Endothelial cell of umbilical vein (primary cell): ENCODE measurements around the gene ZMIZ1. TPM values are rescaled to one million over a fixed set of nuclear protein-coding genes. Genes with fewer than 3 reads are reported as not detected.

Source experiments
- BruUV-seq: library from RNA; stranded (reverse); fragments of 400-500 nt; replicated peaks from 2 replicates; lab custom pipeline; 2021; lab: Mats Ljungman, UMichigan
- CTCF ChIA-PET: fragments of 300-600, 350-600 bp; sonication (Branson Sonifier 250); formaldehyde crosslinking; loops from one replicate; lab custom pipeline; 2021; ENCODE audit warnings: antibody characterized with exemption, inconsistent platforms; lab: Charles Lee
- POLR2A ChIA-PET: fragments of 300-600, 350-600 bp; sonication (Branson Sonifier 250); formaldehyde crosslinking; loops from one replicate; lab custom pipeline; 2021; ENCODE audit warnings: antibody characterized with exemption, inconsistent platforms; lab: Charles Lee
- DNase-seq: peaks from one replicate; pipeline ENCODE4 v3.0.0-alpha.2; 2011; ENCODE audit warnings: low read depth, low spot score
- FAIRE-seq: peaks from 2 replicates; lab custom pipeline; 2011; peaks lifted over from hg19 to GRCh38; lab: Jason Lieb, UNC
- H2AFZ ChIP-seq: 2 replicates; pipeline ENCODE4 v1.6.0; 2012; ENCODE audit warnings: low read depth, low read length, control low read depth, inconsistent platforms
- H3K27ac ChIP-seq: 2 replicates; pipeline ENCODE4 v1.5.1; 2011; ENCODE audit warnings: low read depth, mild to moderate bottlenecking, control low read depth, low read length, moderate library complexity; ENCODE audit not compliant: insufficient read depth
- H3K27me3 ChIP-seq, 2 experiments: 2 replicates each; pipeline versions ENCODE4 v1.6.0 to v1.6.1; 2011; ENCODE audit warnings: low read length in 2 of 2, mixed read lengths in 1 of 2; ENCODE audit not compliant: control insufficient read depth in 2 of 2, insufficient read depth in 2 of 2
- H3K36me3 ChIP-seq, 2 experiments: 2 replicates in 1 of 2; 3 replicates in 1 of 2; pipeline ENCODE4 v1.5.1; 2011; ENCODE audit warnings: low read length in 2 of 2, mild to moderate bottlenecking in 1 of 2, moderate library complexity in 1 of 2; ENCODE audit not compliant: control insufficient read depth in 2 of 2, insufficient read depth in 2 of 2; ENCODE audit errors: extremely low read depth in 1 of 2
- H3K4me1 ChIP-seq: 3 replicates; pipeline ENCODE4 v1.5.1; 2011; ENCODE audit warnings: mild to moderate bottlenecking, low read length; ENCODE audit not compliant: control insufficient read depth, insufficient read depth; ENCODE audit errors: extremely low read depth
- H3K4me2 ChIP-seq: 2 replicates; pipeline ENCODE4 v1.6.1; 2011; ENCODE audit warnings: low read length, control low read depth, mixed read lengths; ENCODE audit not compliant: insufficient read depth
- H3K4me3 ChIP-seq, 3 experiments: fragments of 200-600 bp in 1 of 3; sonication (generic), shearing (Covaris generic) in 1 of 3; replicated peaks in 1 of 3; 2 replicates each; pipeline ENCODE4 v1.5.1; 2011 to 2016; ENCODE audit warnings: control low read depth in 3 of 3, low read length in 3 of 3, mild to moderate bottlenecking in 2 of 3, inconsistent platforms in 1 of 3, low read depth in 1 of 3, moderate library complexity in 1 of 3; ENCODE audit not compliant: insufficient read depth in 1 of 3
- H3K79me2 ChIP-seq: 2 replicates; pipeline ENCODE4 v1.6.0; 2012; ENCODE audit warnings: low read length, inconsistent platforms; ENCODE audit not compliant: control insufficient read depth, insufficient read depth
- H3K9ac ChIP-seq: replicated peaks from 2 replicates; pipeline ENCODE3; 2011; ENCODE audit warnings: low read length, control low read depth; ENCODE audit not compliant: insufficient read depth; ENCODE audit errors: extremely low read depth
- H3K9me1 ChIP-seq: replicated peaks from 3 replicates; pipeline ENCODE4 v1.6.0; 2011; ENCODE audit warnings: mild to moderate bottlenecking, low read length; ENCODE audit not compliant: control insufficient read depth, insufficient read depth; ENCODE audit errors: extremely low read depth
- H3K9me3 ChIP-seq: replicated peaks from 2 replicates; pipeline ENCODE4 v1.5.1; 2012; ENCODE audit warnings: low read length, inconsistent platforms; ENCODE audit not compliant: control insufficient read depth, insufficient read depth
- H4K20me1 ChIP-seq: replicated peaks from 2 replicates; pipeline ENCODE3; 2011; ENCODE audit warnings: mild to moderate bottlenecking, low read length; ENCODE audit not compliant: control insufficient read depth, insufficient read depth; ENCODE audit errors: extremely low read depth
- CTCF ChIP-seq, 2 donors: IDR thresholded peaks; 1 replicate in 1 of 2; 2 replicates in 1 of 2; pipeline ENCODE4 v1.5.1; 2011; ENCODE audit warnings: low read length in 2 of 2, mild to moderate bottlenecking in 2 of 2, moderate library complexity in 2 of 2, control low read depth in 1 of 2, inconsistent platforms in 1 of 2, low read depth in 1 of 2; ENCODE audit not compliant: insufficient read depth in 1 of 2; ENCODE audit errors: extremely low read depth in 1 of 2
- EZH2 ChIP-seq: IDR thresholded peaks from 2 replicates; pipeline ENCODE4 v1.6.1; 2012; ENCODE audit warnings: borderline replicate concordance, low read depth, mild to moderate bottlenecking, moderate library complexity, low read length, inconsistent platforms; ENCODE audit not compliant: severe bottlenecking
- FOS ChIP-seq: IDR thresholded peaks from 2 replicates; pipeline ENCODE4 v1.6.1; 2011; ENCODE audit warnings: mild to moderate bottlenecking, low read length, moderate library complexity, borderline replicate concordance; ENCODE audit not compliant: insufficient read depth
- GATA2 ChIP-seq: IDR thresholded peaks from 2 replicates; pipeline ENCODE4 v1.7.0; 2011; ENCODE audit warnings: low read depth, mild to moderate bottlenecking, moderate library complexity, mixed read lengths, low read length; ENCODE audit not compliant: insufficient read length, insufficient read depth
- JUN ChIP-seq: IDR thresholded peaks from 2 replicates; pipeline ENCODE4 v1.6.1; 2011; ENCODE audit warnings: borderline replicate concordance, low read depth; ENCODE audit not compliant: insufficient read length, insufficient read depth
- MAX ChIP-seq: IDR thresholded peaks from 2 replicates; pipeline ENCODE4 v1.6.1; 2011; ENCODE audit not compliant: insufficient read depth, insufficient read length
- MYC ChIP-seq: IDR thresholded peaks from one replicate; pipeline ENCODE4 v1.6.1; 2011; ENCODE audit warnings: mild to moderate bottlenecking, low read depth, low read length
- POLR2A ChIP-seq: IDR thresholded peaks from 2 replicates; pipeline ENCODE4 v1.6.1; 2012; ENCODE audit warnings: low read depth, mild to moderate bottlenecking, control low read depth, low read length
- POLR2AphosphoS5 ChIP-seq: IDR thresholded peaks from 2 replicates; pipeline ENCODE4 v1.6.1; 2012; ENCODE audit warnings: low read depth, mild to moderate bottlenecking, control low read depth, low read length, moderate library complexity; ENCODE audit not compliant: insufficient read depth
- dilution Hi-C: fragments of 300-500 bp; cut with MboI; formaldehyde crosslinking; loops from one replicate; pipeline ENCODE4 v1.15.0; 2019; ENCODE audit warnings: low sequenced_read_pairs; ENCODE audit not compliant: extremely low pct_ligation_motif_present
- intact Hi-C: fragments of 100-400 bp; cut with micrococcal nuclease; formaldehyde crosslinking; loops from one replicate; pipeline ENCODE4 v1.10.0; 2022
- polyA plus RNA-seq, 4 experiments: library from polyadenylated mRNA; depleted of rRNA in 3 of 4; stranded (reverse) in 3 of 4; unstranded in 1 of 4; fragments of >200 nt; gene quantifications; 2 replicates each; pipeline versions ENCODE4 v1.2.1 to v1.2.3, GENCODE V29; 2011 to 2012; ENCODE audit warnings: missing spikeins in 1 of 4
- total RNA-seq: library from RNA; stranded (reverse); gene quantifications from 2 replicates; pipeline ENCODE4 v1.2.3, GENCODE V29; 2021

The ZMIZ1 gene
- total and polyA plus RNA-seq, 2 donors (not counting 3 experiments of a cell fraction or from before 2014, with no cell fraction given): 12.5 to 46.7 TPM

GRCh38 chr10:79046326-79046725, 22.4 kb upstream of the ZMIZ1 start:
- Histone ChIP-seq H2AFZ (no peak overlapping the region), H3K79me2 (no peaks in the 10 kb centered on the region), H3K27me3 (peaks cover 7 to 15% of the 10 kb centered on the region in 2 experiments), H3K4me3 (no peak overlapping the region), H3K4me2 (no peak overlapping the region), H3K4me1 (no peaks in the 10 kb centered on the region), H3K36me3 (no peaks in the 10 kb centered on the region), H4K20me1 (no peaks in the 10 kb centered on the region), H3K9ac (no peak overlapping the region), H3K27ac (no peak overlapping the region), H3K9me1 (no peaks in the 10 kb centered on the region), H3K9me3 (no peaks in the 10 kb centered on the region)
- TF ChIP-seq JUN (no peak), MYC (no peak), EZH2 (no peak), CTCF (IDR thresholded peaks at IDR 0.05; ENCODE audit: extremely low read depth in 1 of 2, insufficient read depth in 1 of 2, low read depth in 1 of 2, low read length in 2 of 2) (no peak), FOS (no peak), MAX (no peak), GATA2 (no peak), POLR2AphosphoS5 (no peak), POLR2A (no peak)
- CTCF ChIA-PET: no interaction called here
- FAIRE-seq (no peak), DNase-seq (no peak)
- intact Hi-C loops (no loop called here), dilution Hi-C loops (no loop called here)
- no TSS peak for BruUV-seq
- POLR2A ChIA-PET: no interaction called here
